BJ (cell line): ENCODE data around the gene PMEPA1. TPM values are rescaled to one million over a fixed set of nuclear protein-coding genes. Genes with fewer than 3 reads are reported as not detected.

Source experiments
- CTCF ChIA-PET: fragments of 350-600 bp; formaldehyde crosslinking; extraction: SDS; loops from one replicate; lab custom pipeline; 2021; ENCODE audit warnings: antibody characterized with exemption, inconsistent platforms; lab: Yijun Ruan, JAX
- POLR2A ChIA-PET: fragments of 300-600 bp; sonication (Branson Sonifier 250); formaldehyde crosslinking; extraction: SDS; loops from one replicate; lab custom pipeline; 2021; ENCODE audit warnings: antibody characterized with exemption; lab: Charles Lee
- DNase-seq: peaks from one replicate; pipeline ENCODE4 v3.0.0-alpha.2; 2011; ENCODE audit warnings: low read depth
- H3K27me3 ChIP-seq: 2 replicates; pipeline ENCODE4 v1.6.0; 2011; ENCODE audit warnings: low read length; ENCODE audit not compliant: control insufficient read depth, insufficient read depth
- H3K36me3 ChIP-seq: 2 replicates; pipeline ENCODE4 v1.5.1; 2011; ENCODE audit warnings: low read length; ENCODE audit not compliant: control insufficient read depth, insufficient read depth
- H3K4me3 ChIP-seq: 2 replicates; pipeline ENCODE4 v1.5.1; 2011; ENCODE audit warnings: low read depth, mild to moderate bottlenecking, control low read depth, low read length
- polyA plus RNA-seq: library from polyadenylated mRNA; depleted of rRNA; stranded (reverse); fragments of >200 nt; gene quantifications from 2 replicates; pipeline ENCODE4 v1.2.3, GENCODE V29; 2011
- TF ChIP-seq, protein P1 (sequence below): IDR thresholded peaks from 2 replicates; pipeline ENCODE4 v1.5.1; 2011; ENCODE audit warnings: low read depth, mild to moderate bottlenecking, control low read depth, inconsistent platforms, low read length, moderate library complexity; ENCODE audit not compliant: insufficient read depth

PMEPA1 gene
- polyA plus RNA-seq, 1 experiment, result 5.0 TPM

DNA sequence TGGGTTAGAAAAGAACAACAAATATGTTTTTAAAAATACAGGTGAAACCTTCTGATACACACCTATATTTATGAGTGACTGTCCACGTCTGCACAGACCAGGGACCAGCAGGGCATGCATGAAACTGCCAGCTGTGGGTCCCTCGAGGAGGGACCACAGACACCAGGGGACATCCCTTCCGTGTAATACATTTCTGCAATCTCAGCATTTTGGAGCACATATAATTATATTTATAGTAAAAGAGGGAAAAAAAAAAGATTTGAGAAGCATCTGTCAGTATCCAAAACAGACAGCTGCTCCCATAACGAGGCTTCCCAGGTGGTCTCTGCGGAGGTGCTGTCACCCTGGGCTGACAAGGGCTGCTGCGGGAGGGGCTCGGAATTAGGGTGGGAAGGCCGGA lies 40.2 kb downstream of the PMEPA1 start:
- Histone ChIP-seq H3K36me3 (no peaks in the 10 kb centered on the region), H3K4me3 (no peak overlapping the region), H3K27me3 (no peaks in the 10 kb centered on the region)
- DNase-seq, result no peak
- TF ChIP-seq, protein P1, sequence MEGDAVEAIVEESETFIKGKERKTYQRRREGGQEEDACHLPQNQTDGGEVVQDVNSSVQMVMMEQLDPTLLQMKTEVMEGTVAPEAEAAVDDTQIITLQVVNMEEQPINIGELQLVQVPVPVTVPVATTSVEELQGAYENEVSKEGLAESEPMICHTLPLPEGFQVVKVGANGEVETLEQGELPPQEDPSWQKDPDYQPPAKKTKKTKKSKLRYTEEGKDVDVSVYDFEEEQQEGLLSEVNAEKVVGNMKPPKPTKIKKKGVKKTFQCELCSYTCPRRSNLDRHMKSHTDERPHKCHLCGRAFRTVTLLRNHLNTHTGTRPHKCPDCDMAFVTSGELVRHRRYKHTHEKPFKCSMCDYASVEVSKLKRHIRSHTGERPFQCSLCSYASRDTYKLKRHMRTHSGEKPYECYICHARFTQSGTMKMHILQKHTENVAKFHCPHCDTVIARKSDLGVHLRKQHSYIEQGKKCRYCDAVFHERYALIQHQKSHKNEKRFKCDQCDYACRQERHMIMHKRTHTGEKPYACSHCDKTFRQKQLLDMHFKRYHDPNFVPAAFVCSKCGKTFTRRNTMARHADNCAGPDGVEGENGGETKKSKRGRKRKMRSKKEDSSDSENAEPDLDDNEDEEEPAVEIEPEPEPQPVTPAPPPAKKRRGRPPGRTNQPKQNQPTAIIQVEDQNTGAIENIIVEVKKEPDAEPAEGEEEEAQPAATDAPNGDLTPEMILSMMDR, result no peak
- CTCF ChIA-PET, result interaction anchor here (0.6 to 1.1 kb wide), 2 partner anchors 16 to 22 kb away, joined by 3 read pairs; no protein-coding TSS in a partner anchor
- POLR2A ChIA-PET, result no interaction called here

DNA sequence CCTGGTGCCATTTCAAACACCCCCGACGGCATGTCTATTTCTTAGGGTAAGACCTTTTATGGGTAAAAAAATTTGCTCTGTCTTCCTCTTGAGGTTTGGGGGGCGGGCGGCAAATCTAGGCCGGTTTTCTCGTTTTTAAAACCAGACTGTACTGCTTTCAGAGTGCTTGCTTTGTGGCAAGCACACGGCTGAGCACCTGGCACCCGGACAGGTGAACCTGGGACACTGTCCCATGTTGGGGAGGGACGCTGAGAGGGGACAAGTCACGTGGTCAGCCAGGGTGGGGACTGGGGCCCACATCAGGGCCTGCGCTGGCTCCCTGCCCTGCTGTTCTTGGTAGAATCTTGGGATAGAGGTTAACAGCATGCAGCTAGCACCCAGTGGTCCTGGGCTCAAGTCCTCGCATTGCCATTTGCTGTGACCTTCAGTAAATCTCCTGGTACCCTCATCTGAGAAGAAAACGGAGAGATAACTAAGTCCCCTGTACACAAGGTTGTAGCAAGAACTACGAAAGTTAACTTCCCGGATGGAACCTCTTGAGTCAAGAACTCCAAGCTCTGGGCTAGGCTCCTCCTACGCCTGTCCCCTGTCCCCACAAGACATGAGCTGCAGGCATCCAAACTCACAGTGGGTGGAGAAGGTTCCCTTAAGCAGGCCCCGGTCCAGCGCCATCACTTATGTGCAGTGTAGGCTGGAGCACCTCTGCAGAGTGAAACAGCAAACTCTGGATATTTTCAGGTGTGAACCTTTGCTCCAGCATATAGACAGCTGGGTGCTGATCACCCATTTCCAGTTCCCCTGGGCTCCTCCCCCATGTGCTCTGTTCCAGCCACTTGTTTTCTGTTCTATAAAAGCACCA lies 41.7 kb downstream of the PMEPA1 start:
- POLR2A ChIA-PET, result no interaction called here
- Histone ChIP-seq H3K36me3 (no peaks in the 10 kb centered on the region), H3K27me3 (no peaks in the 10 kb centered on the region), H3K4me3 (no peak overlapping the region)
- DNase-seq, result no peak
- TF ChIP-seq, protein P1, result no peak
- CTCF ChIA-PET, result interaction anchor here (0.9 to 1.0 kb wide), 3 partner anchors 13 to 419 kb away, joined by 3 to 4 read pairs (median 3); no protein-coding TSS in a partner anchor

DNA sequence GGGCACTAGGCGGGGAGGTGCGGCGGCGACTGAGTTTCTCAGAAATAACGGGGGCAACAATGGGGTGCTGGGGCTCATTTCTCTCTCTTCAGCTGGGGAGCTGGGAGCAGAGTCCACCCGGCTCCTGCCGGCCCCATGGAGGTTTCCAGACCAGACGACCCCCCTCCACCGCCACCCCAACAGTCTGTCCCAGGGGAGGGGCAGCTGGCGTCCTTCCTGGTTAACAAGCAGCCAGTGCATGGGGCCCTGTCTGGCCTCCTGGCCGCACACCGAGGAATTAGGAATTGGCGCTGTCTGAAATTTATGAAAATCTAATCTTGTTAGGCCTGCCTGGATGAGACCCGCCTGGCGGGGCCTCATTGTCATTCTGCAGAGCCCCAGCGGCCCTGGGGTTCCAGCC lies 42.4 kb downstream of the PMEPA1 start:
- POLR2A ChIA-PET, result no interaction called here

DNA sequence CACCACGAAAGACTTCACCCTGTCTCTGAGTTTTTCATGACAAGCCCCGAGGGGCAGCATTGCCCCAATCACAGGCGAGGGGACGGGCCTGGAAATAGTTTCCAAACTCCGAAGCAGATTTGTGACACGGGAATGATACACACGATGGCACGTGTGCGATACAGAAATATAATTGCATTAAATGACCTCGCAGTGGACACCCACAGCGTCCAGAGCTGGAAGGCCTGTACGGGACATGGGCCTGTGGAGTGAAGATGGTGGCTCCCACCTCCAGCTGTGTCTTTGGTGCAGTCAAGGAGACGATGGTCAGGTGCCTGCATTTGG lies 43.0 kb downstream of the PMEPA1 start:
- no peak overlapping the region for H3K4me3 ChIP-seq
- H3K36me3 ChIP-seq, result no peaks in the 10 kb centered on the region
- no peak for DNase-seq
- TF ChIP-seq, protein P1, result no peak
- ChIA-PET CTCF (interaction anchor here (0.9 kb wide), 1 partner anchor 11 kb away, joined by 3 read pairs; no protein-coding TSS in a partner anchor), POLR2A (no interaction called here)
- no peaks in the 10 kb centered on the region for H3K27me3 ChIP-seq

More for the DNA sequence above, 42.4 kb downstream of the PMEPA1 start:
- TF ChIP-seq, protein P1, result no peak
- DNase-seq, result no peak
- Histone ChIP-seq H3K4me3 (no peak overlapping the region), H3K36me3 (no peaks in the 10 kb centered on the region), H3K27me3 (no peaks in the 10 kb centered on the region)
- CTCF ChIA-PET, result interaction anchor here (0.9 kb wide), 1 partner anchor 12 kb away, joined by 3 read pairs; no protein-coding TSS in a partner anchor

GRCh38 chr20:57666106-57666833 lies 43.5 kb downstream of the PMEPA1 start:
- TF ChIP-seq, protein P1, result no peak
- DNase-seq, result no peak
- CTCF ChIA-PET, result no interaction called here
- POLR2A ChIA-PET, result no interaction called here
- H3K4me3 ChIP-seq, result no peak overlapping the region
- no peaks in the 10 kb centered on the region for H3K36me3 ChIP-seq
- no peaks in the 10 kb centered on the region for H3K27me3 ChIP-seq
